Measurements from ENCODE around the gene ATP2B2. TPM values are rescaled to one million over a fixed set of nuclear protein-coding genes. Genes with fewer than 3 reads are reported as not detected.
A peak's percentile ranks its signal among the peaks of the same experiment; 100 is the strongest.

Gene ATP2B2
- total RNA-seq, 2 donors from 2014 or later: 0.07 to 0.11 TPM

DNA sequence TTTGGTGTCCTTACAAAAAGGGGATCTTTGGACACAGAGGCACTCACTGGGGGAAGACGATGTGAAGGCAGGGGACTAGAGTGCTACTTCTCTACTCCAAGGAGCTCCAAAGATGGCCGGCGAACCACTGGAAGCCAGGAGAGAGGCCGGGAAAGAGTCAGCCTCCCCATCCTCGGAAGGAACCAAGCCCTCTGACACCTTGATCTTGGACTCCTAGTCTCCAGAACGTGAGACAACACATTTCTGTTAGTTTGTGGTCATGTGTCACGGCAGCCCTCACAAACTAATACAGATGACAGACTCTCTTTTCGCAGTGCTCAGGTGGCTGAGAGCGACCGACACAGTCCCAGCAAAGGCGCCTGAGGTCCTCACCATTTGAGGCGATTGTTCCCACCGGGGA is 24.4 kb upstream of the ATP2B2 start:
- peak; percentile 6 for DNase-seq
- Histone ChIP-seq H3K27me3 (no peaks in the 10 kb centered on the region), H3K4me3 (no peak overlapping the region), H3K9ac (ENCODE audit: low read depth in 2 of 2, low read length in 2 of 2) (no peak overlapping the region), H3K36me3 (no peaks in the 10 kb centered on the region), H3K9me3 (no peaks in the 10 kb centered on the region), H3K27ac (no peak overlapping the region), H3K4me1 (no peaks in the 10 kb centered on the region)
- intact Hi-C loops (cut with DNase I): no loop called here
- TF ChIP-seq, protein P1, sequence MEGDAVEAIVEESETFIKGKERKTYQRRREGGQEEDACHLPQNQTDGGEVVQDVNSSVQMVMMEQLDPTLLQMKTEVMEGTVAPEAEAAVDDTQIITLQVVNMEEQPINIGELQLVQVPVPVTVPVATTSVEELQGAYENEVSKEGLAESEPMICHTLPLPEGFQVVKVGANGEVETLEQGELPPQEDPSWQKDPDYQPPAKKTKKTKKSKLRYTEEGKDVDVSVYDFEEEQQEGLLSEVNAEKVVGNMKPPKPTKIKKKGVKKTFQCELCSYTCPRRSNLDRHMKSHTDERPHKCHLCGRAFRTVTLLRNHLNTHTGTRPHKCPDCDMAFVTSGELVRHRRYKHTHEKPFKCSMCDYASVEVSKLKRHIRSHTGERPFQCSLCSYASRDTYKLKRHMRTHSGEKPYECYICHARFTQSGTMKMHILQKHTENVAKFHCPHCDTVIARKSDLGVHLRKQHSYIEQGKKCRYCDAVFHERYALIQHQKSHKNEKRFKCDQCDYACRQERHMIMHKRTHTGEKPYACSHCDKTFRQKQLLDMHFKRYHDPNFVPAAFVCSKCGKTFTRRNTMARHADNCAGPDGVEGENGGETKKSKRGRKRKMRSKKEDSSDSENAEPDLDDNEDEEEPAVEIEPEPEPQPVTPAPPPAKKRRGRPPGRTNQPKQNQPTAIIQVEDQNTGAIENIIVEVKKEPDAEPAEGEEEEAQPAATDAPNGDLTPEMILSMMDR (IDR thresholded peaks at IDR 0.05): no peak

DNA sequence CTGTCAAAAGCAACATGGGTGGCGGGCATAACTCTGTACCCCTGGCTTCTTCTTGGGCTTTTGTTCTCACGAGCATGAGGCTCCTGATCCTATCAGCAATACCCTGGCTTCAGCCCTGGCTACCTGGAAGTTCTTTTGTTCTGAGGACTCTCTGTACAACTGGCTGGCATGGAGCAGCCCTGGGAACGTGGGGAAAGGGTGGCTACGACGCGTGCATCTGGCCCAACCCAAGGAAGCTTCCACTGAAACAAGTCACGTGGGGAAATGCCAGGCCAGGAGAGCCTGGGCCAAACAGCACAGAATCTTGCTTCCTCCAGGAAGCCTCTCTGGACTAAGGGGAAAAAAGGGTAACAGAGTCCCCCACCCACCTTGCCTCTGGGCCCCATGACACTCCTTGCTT is 22.7 kb upstream of the ATP2B2 start:
- TF ChIP-seq, protein P1 (IDR thresholded peaks at IDR 0.05): no peak
- DNase-seq: peak; percentile 9
- Histone ChIP-seq H3K9me3 (no peaks in the 10 kb centered on the region), H3K27ac (no peak overlapping the region), H3K36me3 (no peaks in the 10 kb centered on the region), H3K4me1 (no peaks in the 10 kb centered on the region), H3K9ac (ENCODE audit: low read depth in 2 of 2, low read length in 2 of 2) (no peak overlapping the region), H3K4me3 (no peak overlapping the region), H3K27me3 (no peaks in the 10 kb centered on the region)
- intact Hi-C loops (cut with DNase I): no loop called here

DNA sequence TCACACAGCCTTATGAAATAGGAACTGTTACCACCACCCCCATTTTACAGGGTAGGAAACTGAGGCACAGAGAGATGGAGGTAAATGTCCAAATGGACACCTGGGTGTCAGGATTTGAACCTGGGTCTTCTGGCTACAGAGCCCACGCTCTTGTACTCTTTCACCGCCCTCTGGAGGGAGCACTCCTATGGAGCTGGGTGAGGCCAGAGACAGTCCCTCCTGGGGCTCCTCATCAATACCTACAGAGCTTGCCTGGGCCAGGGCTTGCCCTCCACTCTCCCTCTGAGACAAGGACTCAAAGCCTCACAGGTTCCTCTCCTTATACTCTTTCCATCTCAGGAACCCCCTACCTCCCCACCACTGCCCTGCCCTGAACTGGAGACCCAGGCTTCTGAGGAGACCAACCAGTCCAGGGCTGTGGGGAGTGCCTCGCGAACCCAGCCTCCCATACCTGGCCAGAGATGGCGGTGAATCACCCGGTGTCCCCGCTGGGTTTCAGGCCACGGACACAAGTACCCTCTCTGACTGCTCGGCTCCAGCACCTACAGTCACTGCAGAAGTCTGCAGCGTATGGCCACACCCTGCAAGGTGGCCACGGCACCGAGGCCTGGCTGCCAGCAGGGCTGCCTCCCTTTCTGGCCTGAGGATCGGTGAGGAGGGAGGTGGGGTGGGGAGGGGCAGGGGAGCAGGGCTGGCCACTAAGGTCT is 22.1 kb upstream of the ATP2B2 start:
- intact Hi-C loops (cut with DNase I): no loop called here
- DNase-seq: peak; percentile 4
- no peak overlapping the region for H3K27ac ChIP-seq
- H3K4me3 ChIP-seq: no peak overlapping the region
- H3K9ac ChIP-seq (ENCODE audit: low read depth in 2 of 2, low read length in 2 of 2): no peak overlapping the region
- H3K36me3 ChIP-seq: no peaks in the 10 kb centered on the region
- no peaks in the 10 kb centered on the region for H3K4me1 ChIP-seq
- H3K9me3 ChIP-seq: no peaks in the 10 kb centered on the region
- TF ChIP-seq, protein P1 (IDR thresholded peaks at IDR 0.05): no peak
- no peaks in the 10 kb centered on the region for H3K27me3 ChIP-seq

DNA sequence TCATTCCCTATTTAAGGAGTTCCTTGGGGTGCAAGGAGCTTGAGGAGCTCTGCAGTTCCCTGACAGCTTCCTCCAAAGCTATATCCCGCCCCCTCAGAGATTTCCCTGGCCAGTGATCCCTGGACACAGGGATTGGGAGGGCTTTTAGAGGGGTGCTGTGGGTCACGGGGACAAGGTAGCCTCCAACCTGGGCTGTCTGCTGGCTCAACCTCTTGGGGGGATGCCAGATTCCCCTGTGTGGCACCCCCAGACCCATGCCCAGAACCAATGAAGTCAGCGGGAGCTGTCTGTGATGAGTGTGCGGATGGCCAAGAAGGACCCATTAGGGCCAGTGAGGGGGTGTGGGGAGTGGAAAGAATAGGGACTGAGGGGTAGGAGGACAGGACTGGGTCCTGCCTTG is 21.0 kb upstream of the ATP2B2 start:
- Histone ChIP-seq H3K27me3 (no peaks in the 10 kb centered on the region), H3K9me3 (no peaks in the 10 kb centered on the region), H3K9ac (ENCODE audit: low read depth in 2 of 2, low read length in 2 of 2) (no peak overlapping the region), H3K27ac (no peak overlapping the region), H3K36me3 (no peaks in the 10 kb centered on the region), H3K4me1 (no peaks in the 10 kb centered on the region), H3K4me3 (no peak overlapping the region)
- TF ChIP-seq, protein P1 (IDR thresholded peaks at IDR 0.05): no peak
- DNase-seq: no peak
- intact Hi-C loops (cut with DNase I): no loop called here

- no peak for DNase-seq
- no peaks in the 10 kb centered on the region for H3K4me1 ChIP-seq
- no peak overlapping the region for H3K4me3 ChIP-seq
- TF ChIP-seq, protein P1 (IDR thresholded peaks at IDR 0.05): no peak
- H3K27me3 ChIP-seq: no peaks in the 10 kb centered on the region
- intact Hi-C loops (cut with DNase I): no loop called here
- H3K9ac ChIP-seq (ENCODE audit: low read depth in 2 of 2, low read length in 2 of 2): no peak overlapping the region
- no peaks in the 10 kb centered on the region for H3K9me3 ChIP-seq
- H3K36me3 ChIP-seq: no peaks in the 10 kb centered on the region
- no peak overlapping the region for H3K27ac ChIP-seq
Observed at GRCh38 chr3:10524799-10525301, 19.5 kb upstream of the ATP2B2 start.
